HepG2 (cell line): ENCODE data around the gene PPP1R9B. TPM values are rescaled to one million over a fixed set of nuclear protein-coding genes. Genes with fewer than 3 reads are reported as not detected.
A peak's percentile ranks its signal among the peaks of the same experiment; 100 is the strongest.

ENCODE experiments used
- ARID3A ChIP-seq: IDR thresholded peaks from 2 replicates; pipeline ENCODE4 v1.6.1; 2012; ENCODE audit warnings: low read depth, low read length, improper control_type of control experiment
- HBP1 ChIP-seq: IDR thresholded peaks from 2 replicates; pipeline ENCODE4 v1.6.1; 2016; ENCODE audit warnings: low read depth, control low read depth
- HIC2 ChIP-seq: sonication (generic); formaldehyde crosslinking; IDR thresholded peaks from 2 replicates; pipeline ENCODE4 v1.9.0; 2022; ENCODE audit warnings: low read depth, missing genetic modification reagents
- HOMEZ ChIP-seq: IDR thresholded peaks from 2 replicates; pipeline ENCODE4 v1.6.1; 2016; ENCODE audit warnings: low read depth
- HOXA3 ChIP-seq: sonication (generic); formaldehyde crosslinking; IDR thresholded peaks from 2 replicates; pipeline ENCODE4 v1.5.0; 2020; ENCODE audit warnings: missing genetic modification reagents
- MXI1 ChIP-seq: IDR thresholded peaks from 3 replicates; pipeline ENCODE4 v1.6.1; 2012; ENCODE audit warnings: low read depth, low read length, inconsistent platforms, borderline replicate concordance
- SRSF1 ChIP-seq: fragments of 200-400 bp; formaldehyde crosslinking; optimal IDR thresholded peaks from 2 replicates; pipeline ENCODE3; 2017; ENCODE audit warnings: mild to moderate bottlenecking, low read depth, low read length, moderate library complexity
- SRSF4 ChIP-seq: fragments of 200-400 bp; formaldehyde crosslinking; IDR thresholded peaks from one replicate; pipeline ENCODE4 v1.6.1; 2018; ENCODE audit warnings: mild to moderate bottlenecking, low read depth, low read length, moderate library complexity; ENCODE audit not compliant: poor library complexity, severe bottlenecking
- TFAP4 ChIP-seq: sonication (generic); IDR thresholded peaks from 2 replicates; pipeline ENCODE4 v1.6.1; 2016; ENCODE audit warnings: low read depth, borderline replicate concordance
- UBTF ChIP-seq: sonication (generic); formaldehyde crosslinking; IDR thresholded peaks from 2 replicates; pipeline ENCODE4 v1.4.0; 2020; ENCODE audit warnings: mild to moderate bottlenecking, missing genetic modification reagents
- ZNF205 ChIP-seq: IDR thresholded peaks from 2 replicates; pipeline ENCODE4 v1.6.1; 2018; ENCODE audit warnings: missing biosample characterization, missing genetic modification reagents
- ZNF274 ChIP-seq: sonication (generic); formaldehyde crosslinking; IDR thresholded peaks from 2 replicates; pipeline ENCODE4 v1.5.1; 2020; ENCODE audit warnings: mild to moderate bottlenecking, missing genetic modification reagents
- ZNF441 ChIP-seq: sonication (generic); formaldehyde crosslinking; IDR thresholded peaks from 2 replicates; pipeline ENCODE4 v1.7.0; 2021; ENCODE audit warnings: missing genetic modification reagents, borderline replicate concordance
- ZNF678 ChIP-seq: sonication (generic); formaldehyde crosslinking; IDR thresholded peaks from 2 replicates; pipeline ENCODE4 v1.4.0; 2020; ENCODE audit warnings: mild to moderate bottlenecking, missing genetic modification reagents
- ZNF746 ChIP-seq: sonication (generic); formaldehyde crosslinking; IDR thresholded peaks from 2 replicates; pipeline ENCODE4 v1.8.0; 2022; ENCODE audit warnings: mild to moderate bottlenecking, missing genetic modification reagents
- ZNF788 ChIP-seq: sonication (generic); formaldehyde crosslinking; IDR thresholded peaks from 2 replicates; pipeline ENCODE4 v1.5.0; 2020; ENCODE audit warnings: mild to moderate bottlenecking, missing genetic modification reagents, borderline replicate concordance
- ZNF83 ChIP-seq: sonication (generic); formaldehyde crosslinking; IDR thresholded peaks from 2 replicates; pipeline ENCODE4 v1.4.0; 2020; ENCODE audit warnings: missing genetic modification reagents, mild to moderate bottlenecking, borderline replicate concordance
- ZSCAN25 ChIP-seq: sonication (generic); formaldehyde crosslinking; IDR thresholded peaks from 2 replicates; pipeline ENCODE4 v1.8.0; 2022; ENCODE audit warnings: mild to moderate bottlenecking, missing genetic modification reagents
- polyA plus RNA-seq, 8 experiments: library from polyadenylated mRNA; depleted of rRNA in 3 of 8; stranded (reverse) in 7 of 8; unstranded in 1 of 8; fragments of >200 nt; fragmentation: Illumina TruSeq in 4 of 8; extraction: Trizol in 4 of 8; gene quantifications; 2 replicates each; pipeline versions ENCODE4 v1.2.1 to v1.2.3, GENCODE V29; 2011 to 2016; ENCODE audit warnings: low read depth in 4 of 8, missing spikeins in 1 of 8, mixed read lengths in 1 of 8; ENCODE audit not compliant: insufficient read depth in 1 of 8
- total RNA-seq, 5 experiments: library from RNA; depleted of rRNA; stranded (reverse); fragments of >200 nt; fragmentation: Illumina TruSeq; extraction: Trizol; gene quantifications; 2 replicates each; pipeline ENCODE4 v1.2.3, GENCODE V29; 2016; ENCODE audit warnings: low read depth in 1 of 5

The PPP1R9B gene
- total and polyA plus RNA-seq, 2 of the 13 experiments (the other 11 are each of a cell fraction or from before 2014, with no cell fraction given): 9.4 to 15.8 TPM

- TF ChIP-seq TFAP4 (peak; percentile 36; the same call in 1 of the 2 replicates), ARID3A (no peak), ZNF678 (CRISPR knock-in tag) (no peak), HIC2 (CRISPR knock-in tag) (0 out of 2 replicates have a peak, but pooled peaks have one; percentile 30), UBTF (peak; percentile 71), HBP1 (CRISPR knock-in tag) (peak; percentile 74; the same call in 1 of the 2 replicates), ZNF274 (CRISPR knock-in tag) (peak; percentile 88), HOXA3 (CRISPR knock-in tag) (peak; percentile 72), HOMEZ (CRISPR knock-in tag) (peak; percentile 60; the same call in 1 of the 2 replicates), SRSF4 (no peak), ZNF83 (CRISPR knock-in tag) (peak; percentile 77; the same call in 1 of the 2 replicates), MXI1 (peak; percentile 48; the same call in 1 of the 3 replicates), ZNF441 (CRISPR knock-in tag) (peak; percentile 81), SRSF1 (peak; percentile 55), ZNF746 (CRISPR knock-in tag) (0 out of 2 replicates have a peak, but pooled peaks have one; percentile 14), ZNF788 (CRISPR knock-in tag) (peak; percentile 89; the same call in 1 of the 2 replicates), ZSCAN25 (CRISPR knock-in tag) (peak; percentile 36; the same call in 1 of the 2 replicates), ZNF205 (peak; percentile 76; the same call in 1 of the 2 replicates)
Observed at GRCh38 chr17:50161023-50161910, 10.8 kb upstream of the PPP1R9B start (continued).
